Smooth muscle cell (in vitro differentiated cells): ENCODE data around the gene BHLHE23. TPM values are rescaled to one million over a fixed set of nuclear protein-coding genes. Genes with fewer than 3 reads are reported as not detected.

Experiments used
- DNase-seq: peaks from one replicate; lab custom pipeline; 2025; ENCODE audit not compliant: unreplicated experiment; lab: John Stamatoyannopoulos, UW
- H2AFZ ChIP-seq: fragments of 200-600 bp; sonication (generic); 2 replicates; pipeline ENCODE4 v1.6.0; 2016; ENCODE audit warnings: antibody characterized with exemption, low read depth, mild to moderate bottlenecking
- H3F3A ChIP-seq: fragments of 200-600 bp; sonication (generic); 2 replicates; pipeline ENCODE4 v1.6.0; 2017; ENCODE audit warnings: antibody characterized with exemption, low read depth
- H3K27ac ChIP-seq: fragments of 200-600 bp; sonication (generic); 2 replicates; pipeline ENCODE4 v1.5.1; 2016; ENCODE audit warnings: low read depth, mild to moderate bottlenecking
- H3K27me3 ChIP-seq: fragments of 200-600 bp; sonication (generic); 2 replicates; pipeline ENCODE4 v1.6.1; 2016; ENCODE audit warnings: low read depth, mild to moderate bottlenecking
- H3K36me3 ChIP-seq: fragments of 200-600 bp; sonication (generic); 2 replicates; pipeline ENCODE4 v1.5.1; 2016; ENCODE audit warnings: low read depth
- H3K4me1 ChIP-seq: fragments of 200-600 bp; sonication (generic); 2 replicates; pipeline ENCODE4 v1.5.1; 2016; ENCODE audit warnings: low read depth
- H3K4me2 ChIP-seq: fragments of 200-600 bp; sonication (generic); 2 replicates; pipeline ENCODE4 v1.6.0; 2016; ENCODE audit warnings: mild to moderate bottlenecking
- H3K4me3 ChIP-seq: fragments of 200-600 bp; sonication (generic); 2 replicates; pipeline ENCODE4 v1.5.1; 2016; ENCODE audit warnings: mild to moderate bottlenecking
- H3K79me2 ChIP-seq: fragments of 200-600 bp; sonication (generic); 2 replicates; pipeline ENCODE4 v1.6.0; 2016; ENCODE audit warnings: low read depth, mild to moderate bottlenecking
- H3K9ac ChIP-seq: fragments of 200-600 bp; sonication (generic); 2 replicates; pipeline ENCODE4 v1.6.0; 2016; ENCODE audit warnings: low read depth
- H3K9me3 ChIP-seq: fragments of 200-600 bp; sonication (generic); replicated peaks from 2 replicates; pipeline ENCODE4 v1.5.1; 2016; ENCODE audit warnings: low read depth
- H4K20me1 ChIP-seq: fragments of 200-600 bp; sonication (generic); 2 replicates; pipeline ENCODE4 v1.6.0; 2016; ENCODE audit warnings: low read depth
- WGBS: methylation state at CpG from one replicate; pipeline ENCODE4 v1.1.7; 2016; ENCODE audit warnings: low lambda C conversion rate; 5-methylcytosine and 5-hydroxymethylcytosine counted together
- polyA plus RNA-seq: library from polyadenylated mRNA; unstranded; fragments of >200 nt; fragmentation: Nextera tagmentation; extraction: Ambion mirVana; gene quantifications from 2 replicates; pipeline ENCODE4 v1.2.1, GENCODE V29; 2016
- total RNA-seq: library from RNA; depleted of rRNA; stranded (reverse); fragments of >200 nt; gene quantifications from 2 replicates; pipeline ENCODE4 v1.2.3, GENCODE V29; 2014
- TF ChIP-seq, protein P1 (sequence below): fragments of 200-600 bp; sonication (generic); IDR thresholded peaks from 2 replicates; pipeline ENCODE4 v1.5.1; 2017; ENCODE audit warnings: borderline replicate concordance, mild to moderate bottlenecking, antibody characterized with exemption; ENCODE audit not compliant: insufficient read depth, poor library complexity, severe bottlenecking

The BHLHE23 gene
- total and polyA plus RNA-seq, 2 experiments from 2014 or later, result not detected

DNA sequence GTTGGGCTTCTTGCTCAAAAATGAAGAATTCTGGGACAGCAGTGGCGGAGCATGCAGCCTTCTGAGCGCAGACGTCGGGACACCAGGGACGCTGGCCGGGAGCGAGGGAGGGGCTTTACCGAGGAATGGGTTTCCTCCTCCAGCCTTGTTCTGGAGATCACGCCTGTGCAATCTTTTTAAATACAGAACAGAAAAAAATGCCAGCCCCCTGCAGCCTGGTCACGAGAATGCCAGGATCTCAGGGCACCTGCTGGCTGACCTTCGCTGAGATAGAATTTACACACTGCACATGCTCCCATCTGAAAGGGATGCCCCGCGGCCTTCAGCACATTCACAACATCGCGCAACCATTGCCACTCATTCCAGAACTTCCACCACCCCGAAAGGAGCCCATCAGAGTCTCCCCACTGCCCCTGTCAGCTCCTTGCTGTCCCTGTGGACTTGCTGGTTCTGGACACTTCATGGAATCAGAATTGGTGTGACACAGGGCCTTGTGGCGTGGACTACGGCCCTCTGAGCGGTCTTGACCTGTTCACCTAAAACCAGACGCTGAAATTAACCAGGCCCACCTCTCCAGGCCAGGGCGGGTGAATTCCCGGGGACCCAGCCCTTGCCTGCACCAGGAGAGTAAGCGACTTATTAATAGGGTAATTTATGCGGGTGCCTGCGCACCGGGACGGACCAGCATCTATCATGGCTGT lies 20.6 kb upstream of the BHLHE23 start:
- H3K4me1 ChIP-seq, result no peaks in the 10 kb centered on the region
- no peak overlapping the region for H3K9ac ChIP-seq
- no peak overlapping the region for H3K4me2 ChIP-seq
- WGBS, result 72% methylated on average over 27 of the region's 27 CpGs
- no peaks in the 10 kb centered on the region for H4K20me1 ChIP-seq
- TF ChIP-seq, protein P1, sequence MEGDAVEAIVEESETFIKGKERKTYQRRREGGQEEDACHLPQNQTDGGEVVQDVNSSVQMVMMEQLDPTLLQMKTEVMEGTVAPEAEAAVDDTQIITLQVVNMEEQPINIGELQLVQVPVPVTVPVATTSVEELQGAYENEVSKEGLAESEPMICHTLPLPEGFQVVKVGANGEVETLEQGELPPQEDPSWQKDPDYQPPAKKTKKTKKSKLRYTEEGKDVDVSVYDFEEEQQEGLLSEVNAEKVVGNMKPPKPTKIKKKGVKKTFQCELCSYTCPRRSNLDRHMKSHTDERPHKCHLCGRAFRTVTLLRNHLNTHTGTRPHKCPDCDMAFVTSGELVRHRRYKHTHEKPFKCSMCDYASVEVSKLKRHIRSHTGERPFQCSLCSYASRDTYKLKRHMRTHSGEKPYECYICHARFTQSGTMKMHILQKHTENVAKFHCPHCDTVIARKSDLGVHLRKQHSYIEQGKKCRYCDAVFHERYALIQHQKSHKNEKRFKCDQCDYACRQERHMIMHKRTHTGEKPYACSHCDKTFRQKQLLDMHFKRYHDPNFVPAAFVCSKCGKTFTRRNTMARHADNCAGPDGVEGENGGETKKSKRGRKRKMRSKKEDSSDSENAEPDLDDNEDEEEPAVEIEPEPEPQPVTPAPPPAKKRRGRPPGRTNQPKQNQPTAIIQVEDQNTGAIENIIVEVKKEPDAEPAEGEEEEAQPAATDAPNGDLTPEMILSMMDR, result no peak
- H3F3A ChIP-seq, result no peaks in the 10 kb centered on the region
- no peak overlapping the region for H2AFZ ChIP-seq
- H3K27me3 ChIP-seq, result peaks cover 63% of the 10 kb centered on the region
- H3K27ac ChIP-seq, result no peak overlapping the region
- no peaks in the 10 kb centered on the region for H3K36me3 ChIP-seq
- no peak overlapping the region for H3K4me3 ChIP-seq
- H3K9me3 ChIP-seq, result no peaks in the 10 kb centered on the region
- no peaks in the 10 kb centered on the region for H3K79me2 ChIP-seq
- DNase-seq, result no peak

DNA sequence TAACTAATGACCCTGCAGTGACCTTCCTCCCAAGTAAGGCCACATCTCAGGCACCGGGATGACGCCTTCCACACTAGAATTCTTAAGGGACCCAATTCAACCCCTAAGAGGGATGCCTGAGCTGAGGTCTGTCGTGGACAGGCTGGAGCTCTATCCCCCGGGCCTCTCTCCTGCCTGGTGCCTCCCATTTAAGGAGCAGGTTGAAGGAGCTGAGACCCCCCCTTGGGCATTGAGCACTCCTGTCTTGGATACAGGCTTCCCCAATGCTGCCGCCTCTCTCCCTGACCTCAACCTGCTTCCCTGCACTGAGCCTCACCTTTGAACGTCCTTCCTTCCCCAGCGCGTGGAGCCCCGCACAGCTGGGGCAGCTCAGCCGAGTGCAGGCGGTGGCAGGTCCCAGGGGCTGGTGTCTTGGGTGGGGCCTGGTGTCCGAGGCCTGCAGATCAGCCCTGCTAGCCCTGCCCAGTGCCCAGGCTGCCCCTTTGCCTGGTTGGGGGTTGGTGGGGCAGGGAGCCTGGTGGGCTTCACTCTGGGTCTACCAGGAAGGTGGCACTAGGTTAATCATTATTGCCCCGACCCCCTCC lies 19.9 kb upstream of the BHLHE23 start:
- Histone ChIP-seq H3K79me2 (no peaks in the 10 kb centered on the region), H3K36me3 (no peaks in the 10 kb centered on the region), H3F3A (no peaks in the 10 kb centered on the region), H3K27ac (no peak overlapping the region), H3K9me3 (no peaks in the 10 kb centered on the region), H2AFZ (no peak overlapping the region), H3K27me3 (peaks cover 56% of the 10 kb centered on the region), H4K20me1 (no peaks in the 10 kb centered on the region), H3K9ac (no peak overlapping the region), H3K4me2 (no peak overlapping the region), H3K4me3 (no peak overlapping the region), H3K4me1 (no peaks in the 10 kb centered on the region)
- 89% methylated on average over 13 of the region's 13 CpGs for WGBS
- DNase-seq, result no peak
- TF ChIP-seq, protein P1, result no peak

DNA sequence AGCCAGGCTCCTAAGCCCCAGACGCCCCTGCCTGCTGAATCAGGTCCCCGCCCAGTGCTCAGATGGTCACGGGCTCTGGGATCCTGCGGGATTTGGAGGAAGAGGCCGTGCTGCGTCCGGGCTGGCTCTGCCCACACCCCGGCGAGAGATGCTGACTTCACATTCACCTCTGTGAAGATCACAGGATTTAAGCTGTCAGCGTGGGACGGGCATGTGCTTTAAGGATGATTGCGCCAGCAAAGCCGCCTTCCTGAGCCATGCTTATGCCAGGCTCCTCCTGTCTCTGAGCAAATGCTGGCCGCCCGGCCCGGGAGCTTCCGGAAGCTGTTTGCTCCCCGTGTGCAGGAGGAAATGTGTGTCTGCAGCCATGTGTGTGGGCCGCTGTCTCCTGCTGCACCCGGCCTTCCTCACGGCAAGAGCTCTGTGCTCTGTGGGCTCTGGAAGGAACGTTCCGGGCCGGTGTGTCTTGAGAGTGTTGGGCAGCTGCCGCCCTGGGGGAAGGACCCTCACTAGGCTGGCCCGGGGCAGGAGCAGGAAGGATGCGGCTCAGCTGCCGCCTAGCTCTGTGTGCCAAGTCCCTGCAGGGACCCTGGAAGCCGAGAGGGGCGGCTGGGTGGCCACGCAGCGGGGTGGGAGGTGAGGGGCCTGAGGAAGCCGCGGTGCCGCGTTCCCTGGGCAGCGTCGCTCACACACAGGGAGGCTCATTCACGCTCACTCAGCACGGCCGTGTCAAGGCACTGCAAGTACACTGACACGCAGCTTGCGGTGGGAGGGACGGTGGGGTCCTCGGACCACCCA lies 19.0 kb upstream of the BHLHE23 start:
- H3K9ac ChIP-seq, result no peak overlapping the region
- H3K4me1 ChIP-seq, result no peaks in the 10 kb centered on the region
- H4K20me1 ChIP-seq, result no peaks in the 10 kb centered on the region
- no peak overlapping the region for H2AFZ ChIP-seq
- H3K27me3 ChIP-seq, result peaks cover 52% of the 10 kb centered on the region
- H3F3A ChIP-seq, result no peaks in the 10 kb centered on the region
- H3K4me3 ChIP-seq, result no peak overlapping the region
- no peak overlapping the region for H3K4me2 ChIP-seq
- no peak for DNase-seq
- H3K9me3 ChIP-seq, result no peaks in the 10 kb centered on the region
- H3K36me3 ChIP-seq, result no peaks in the 10 kb centered on the region
- TF ChIP-seq, protein P1, result no peak
- H3K27ac ChIP-seq, result no peak overlapping the region
- no peaks in the 10 kb centered on the region for H3K79me2 ChIP-seq
- 80% methylated on average over 43 of the region's 45 CpGs for WGBS
